Thyroid gland (tissue), 4 donors: ENCODE measurements around the gene TGM5. TPM values are rescaled to one million over a fixed set of nuclear protein-coding genes. Genes with fewer than 3 reads are reported as not detected.
"Not testable (repeated sequence)": the region's sequence is repeated elsewhere in the genome, so short reads cannot be mapped to it uniquely, and the experiment has no call there.

ENCODE experiments used
- DNase-seq, 2 donors: peaks; one replicate each; pipeline ENCODE4 v3.0.0-alpha.2; 2019
- H3K27ac ChIP-seq, 3 donors: fragments of 200-600 bp; sonication (generic); 1 replicate in 2 of 3; 2 replicates in 1 of 3; pipeline ENCODE4 v1.5.1; 2016 to 2019; ENCODE audit warnings: mild to moderate bottlenecking in 1 of 3, moderate library complexity in 1 of 3
- H3K27me3 ChIP-seq: fragments of 200-600 bp; sonication (generic); one replicate; pipeline ENCODE4 v1.5.1; 2019
- H3K36me3 ChIP-seq, 2 donors: fragments of 200-600 bp; sonication (generic); one replicate each; pipeline ENCODE4 v1.5.1; 2016 to 2019
- H3K4me1 ChIP-seq, 2 donors: fragments of 200-600 bp; sonication (generic); one replicate each; pipeline ENCODE4 v1.5.1; 2017 to 2019
- H3K4me3 ChIP-seq, 3 donors: fragments of 200-600 bp; sonication (generic); replicated peaks in 1 of 3; 1 replicate in 2 of 3; 2 replicates in 1 of 3; pipeline ENCODE4 v1.5.1; 2016; ENCODE audit warnings: mild to moderate bottlenecking in 1 of 3
- H3K9me3 ChIP-seq: fragments of 200-600 bp; sonication (generic); one replicate; pipeline ENCODE4 v1.5.1; 2017
- POLR2A ChIP-seq, 2 donors: fragments of 450-650 bp; IDR thresholded peaks; one replicate each; pipeline ENCODE4 v1.6.1; 2017; ENCODE audit warnings: antibody characterized with exemption in 2 of 2, mild to moderate bottlenecking in 2 of 2, moderate library complexity in 1 of 2
- WGBS, 2 donors: methylation state at CpG; one replicate each; pipeline ENCODE4 v1.1.5; 2017; 5-methylcytosine and 5-hydroxymethylcytosine counted together
- intact Hi-C: fragments of 100-400 bp; cut with DNase I; formaldehyde crosslinking; loops from one replicate; pipeline ENCODE4 v1.15.1; 2023
- total RNA-seq, 4 donors: library from RNA; depleted of rRNA; stranded (reverse); fragments of >200 nt; gene quantifications; one replicate each; pipeline ENCODE4 v1.2.3, GENCODE V29; 2016
- TF ChIP-seq, protein P1 (sequence below), 6 experiments: fragments of 200-600 bp in 3 of 6; fragments of 450-650 bp in 3 of 6; sonication (generic) in 3 of 6; IDR thresholded peaks; one replicate each; pipeline ENCODE4 v1.5.1; 2016 to 2019; ENCODE audit warnings: antibody characterized with exemption in 6 of 6, mild to moderate bottlenecking in 2 of 6, inconsistent platforms in 1 of 6, moderate library complexity in 1 of 6

TGM5 gene
- total RNA-seq, 4 donors from 2014 or later, result not detected

DNA sequence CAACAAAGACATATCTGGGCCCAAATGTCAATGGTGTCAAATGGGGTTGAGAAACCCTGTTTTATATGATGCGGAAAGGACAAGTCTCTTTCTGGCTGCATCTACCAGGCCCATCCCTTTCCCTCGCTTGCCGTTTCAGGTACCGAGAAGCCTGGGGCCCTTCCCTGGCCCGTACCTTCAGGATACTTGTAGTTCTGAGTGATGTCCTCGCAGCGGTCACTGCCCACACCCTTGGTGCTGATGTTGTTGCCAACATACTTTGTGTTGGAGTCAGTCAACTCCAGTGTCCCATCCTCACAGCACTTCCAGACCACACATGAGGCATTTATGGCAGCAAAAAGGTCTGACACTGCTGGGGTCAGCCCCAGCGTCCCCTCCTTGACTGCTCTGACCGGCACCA is 59.7 kb downstream of the TGM5 start:
- WGBS, 2 donors, result 93% methylated on average over 9 of the region's 9 CpGs
- TF ChIP-seq, protein P1, sequence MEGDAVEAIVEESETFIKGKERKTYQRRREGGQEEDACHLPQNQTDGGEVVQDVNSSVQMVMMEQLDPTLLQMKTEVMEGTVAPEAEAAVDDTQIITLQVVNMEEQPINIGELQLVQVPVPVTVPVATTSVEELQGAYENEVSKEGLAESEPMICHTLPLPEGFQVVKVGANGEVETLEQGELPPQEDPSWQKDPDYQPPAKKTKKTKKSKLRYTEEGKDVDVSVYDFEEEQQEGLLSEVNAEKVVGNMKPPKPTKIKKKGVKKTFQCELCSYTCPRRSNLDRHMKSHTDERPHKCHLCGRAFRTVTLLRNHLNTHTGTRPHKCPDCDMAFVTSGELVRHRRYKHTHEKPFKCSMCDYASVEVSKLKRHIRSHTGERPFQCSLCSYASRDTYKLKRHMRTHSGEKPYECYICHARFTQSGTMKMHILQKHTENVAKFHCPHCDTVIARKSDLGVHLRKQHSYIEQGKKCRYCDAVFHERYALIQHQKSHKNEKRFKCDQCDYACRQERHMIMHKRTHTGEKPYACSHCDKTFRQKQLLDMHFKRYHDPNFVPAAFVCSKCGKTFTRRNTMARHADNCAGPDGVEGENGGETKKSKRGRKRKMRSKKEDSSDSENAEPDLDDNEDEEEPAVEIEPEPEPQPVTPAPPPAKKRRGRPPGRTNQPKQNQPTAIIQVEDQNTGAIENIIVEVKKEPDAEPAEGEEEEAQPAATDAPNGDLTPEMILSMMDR (IDR thresholded peaks at IDR 0.05), result no peak
- TF ChIP-seq POLR2A (IDR thresholded peaks at IDR 0.05), result no peak
- H3K4me1 ChIP-seq, result peaks cover 0 to 8% of the 10 kb centered on the region in 2 donors
- H3K9me3 ChIP-seq, result no peaks in the 10 kb centered on the region
- no peak overlapping the region for H3K27ac ChIP-seq
- intact Hi-C loops, result no loop called here
- no peak for DNase-seq
- no peaks in the 10 kb centered on the region for H3K36me3 ChIP-seq
- H3K4me3 ChIP-seq, result no peak overlapping the region
- no peaks in the 10 kb centered on the region for H3K27me3 ChIP-seq

DNA sequence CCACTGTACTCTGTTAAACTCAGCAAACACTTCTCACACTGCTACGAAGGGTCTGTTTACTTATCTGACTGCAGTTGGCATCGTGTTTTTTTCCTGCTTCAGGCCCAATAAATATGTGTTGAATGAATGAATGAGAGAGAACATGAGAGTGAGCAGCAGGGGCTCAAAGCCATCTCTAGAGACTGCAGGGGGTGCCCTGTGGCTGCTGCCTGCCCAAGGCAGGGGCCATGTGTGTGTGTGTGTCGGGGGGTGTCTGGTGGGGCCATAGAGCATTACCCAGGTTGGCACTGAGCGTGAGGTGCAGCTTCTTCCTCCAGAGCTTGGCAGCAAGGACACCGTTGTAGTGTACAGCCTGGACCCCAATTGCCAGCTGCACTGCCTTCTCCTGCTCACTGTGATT is 60.7 kb downstream of the TGM5 start:
- Histone ChIP-seq H3K36me3 (no peaks in the 10 kb centered on the region), H3K27ac (no peak overlapping the region), H3K9me3 (no peaks in the 10 kb centered on the region), H3K27me3 (no peaks in the 10 kb centered on the region), H3K4me3 (no peak overlapping the region), H3K4me1 (peaks cover 0 to 8% of the 10 kb centered on the region in 2 donors)
- no peak for DNase-seq
- WGBS, 2 donors, result 80 to 84% methylated on average over 5 of the region's 5 CpGs
- intact Hi-C loops, result no loop called here
- TF ChIP-seq, protein P1 (IDR thresholded peaks at IDR 0.05), result no peak
- TF ChIP-seq POLR2A (IDR thresholded peaks at IDR 0.05), result no peak

DNA sequence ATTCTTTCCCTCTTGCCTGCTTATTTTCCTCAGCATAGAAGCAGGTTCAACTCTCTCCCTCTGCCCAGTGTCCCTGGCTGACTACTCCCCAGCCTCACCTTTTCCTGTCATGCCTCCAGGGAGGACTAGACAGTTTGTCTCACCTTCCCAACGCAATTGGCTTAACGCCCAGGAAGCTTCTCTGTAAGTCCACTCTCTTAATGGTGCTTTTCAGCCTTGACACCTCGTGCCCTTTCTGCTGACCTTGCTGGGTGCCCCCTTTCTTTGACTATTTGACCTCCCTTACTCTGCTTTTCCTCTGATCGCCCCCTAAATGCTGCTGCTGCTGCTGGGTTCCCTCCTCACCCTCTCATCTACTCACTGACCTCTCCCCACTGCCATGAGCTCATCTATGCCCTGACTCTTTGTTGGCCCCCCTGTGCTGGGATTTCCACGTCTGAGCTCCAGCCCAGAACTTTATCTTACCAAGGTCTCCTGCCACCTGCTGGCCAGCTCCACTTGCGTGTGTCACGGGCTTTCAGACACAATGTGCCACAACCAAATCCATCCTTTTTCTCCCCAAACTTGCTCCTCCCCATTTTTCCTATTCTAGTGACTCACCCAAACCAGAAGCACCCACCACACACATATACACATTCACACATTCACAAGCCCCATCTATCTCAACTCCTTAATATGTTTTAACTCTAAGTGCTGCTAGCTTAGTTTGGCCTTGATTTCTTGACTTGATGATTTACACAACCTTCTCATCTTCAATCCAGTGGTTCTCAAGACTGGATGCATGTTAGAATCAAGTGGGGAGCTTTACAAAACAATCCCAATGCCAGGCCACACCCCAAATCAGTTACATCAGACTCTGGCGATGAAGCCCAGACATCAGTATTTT is 62.5 kb downstream of the TGM5 start:
- 33 to 37% methylated on average over 8 of the region's 8 CpGs for WGBS, 2 donors
- Histone ChIP-seq H3K9me3 (no peaks in the 10 kb centered on the region), H3K27me3 (no peaks in the 10 kb centered on the region), H3K4me1 (peaks cover 0 to 8% of the 10 kb centered on the region in 2 donors), H3K36me3 (no peaks in the 10 kb centered on the region), H3K27ac (no peak overlapping the region), H3K4me3 (no peak overlapping the region)
- DNase-seq, result peak; percentile 68 to 78
- no peak for TF ChIP-seq POLR2A (IDR thresholded peaks at IDR 0.05)
- TF ChIP-seq, protein P1 (IDR thresholded peaks at IDR 0.05), result peak in 5 of 6 experiments; percentile 25 to 67 (median 55)
- intact Hi-C loops, result no loop called here

DNA sequence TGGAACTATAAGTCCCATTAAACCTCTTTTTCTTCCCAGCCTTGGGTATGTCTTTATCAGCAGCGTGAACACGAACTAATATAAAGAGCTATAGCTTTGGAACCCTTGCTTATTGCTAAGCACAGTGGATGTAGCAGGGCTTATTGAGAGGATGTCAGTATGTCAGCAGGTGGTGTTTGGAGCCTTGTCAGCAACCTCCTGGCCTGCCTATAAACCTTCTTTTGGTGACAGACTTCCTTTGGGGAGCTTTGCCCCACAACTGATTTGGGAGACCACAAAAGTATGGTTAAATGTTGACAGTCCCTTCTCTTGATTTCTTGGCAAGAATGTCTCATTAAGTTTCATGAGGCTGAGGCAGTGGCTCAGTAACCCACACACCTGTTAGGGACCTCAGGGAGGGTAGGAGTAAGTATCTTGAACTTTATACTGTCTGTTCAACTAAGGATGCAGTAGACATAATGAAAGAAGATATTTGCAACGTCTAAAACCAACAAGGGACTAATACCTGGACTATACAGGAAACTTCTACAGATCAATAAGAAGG is 66.7 kb downstream of the TGM5 start:
- Histone ChIP-seq H3K4me3 (no peak overlapping the region), H3K4me1 (peaks cover 0 to 3% of the 10 kb centered on the region in 2 donors), H3K27me3 (no peaks in the 10 kb centered on the region), H3K36me3 (peaks cover 9 to 21% of the 10 kb centered on the region in 2 donors), H3K9me3 (no peaks in the 10 kb centered on the region), H3K27ac (no peak overlapping the region)
- no peak for TF ChIP-seq POLR2A (IDR thresholded peaks at IDR 0.05)
- TF ChIP-seq, protein P1 (IDR thresholded peaks at IDR 0.05), result no peak
- WGBS, 2 donors, result 87 to 89% methylated on average over 3 of the region's 3 CpGs
- DNase-seq, result no peak
- intact Hi-C loops, result no loop called here

DNA sequence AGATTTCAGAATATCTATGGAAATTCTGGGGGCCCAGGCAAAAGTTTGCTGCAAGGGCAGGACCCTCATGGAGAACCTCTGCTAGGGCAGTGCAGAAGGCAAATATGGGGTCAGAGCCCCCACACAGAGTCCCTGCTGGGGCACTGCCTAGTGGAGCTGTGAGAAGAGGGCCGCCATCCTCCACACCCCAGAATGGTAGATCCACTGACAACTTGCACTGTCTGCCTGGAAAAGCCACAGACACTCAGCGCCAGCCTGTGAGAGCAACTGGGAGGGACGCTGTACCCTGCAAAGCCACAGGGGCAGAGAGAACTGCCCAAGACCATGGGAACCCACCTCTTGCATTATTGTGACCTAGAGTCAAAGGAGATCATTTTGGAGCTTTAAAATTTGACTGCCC is 67.7 kb downstream of the TGM5 start:
- H3K4me1 ChIP-seq, result peaks cover 0 to under 1% of the 10 kb centered on the region in 2 donors
- no peak for DNase-seq
- intact Hi-C loops, result no loop called here
- peaks cover 15 to 29% of the 10 kb centered on the region in 2 donors for H3K36me3 ChIP-seq
- no peaks in the 10 kb centered on the region for H3K27me3 ChIP-seq
- WGBS, 2 donors, result 90 to 100% methylated on average over 2 to 3 of the region's 3 CpGs
- TF ChIP-seq POLR2A (IDR thresholded peaks at IDR 0.05), result no peak
- TF ChIP-seq, protein P1 (IDR thresholded peaks at IDR 0.05), result no peak
- H3K27ac ChIP-seq, result no peak overlapping the region
- H3K9me3 ChIP-seq, result no peaks in the 10 kb centered on the region
- no peak overlapping the region for H3K4me3 ChIP-seq

DNA sequence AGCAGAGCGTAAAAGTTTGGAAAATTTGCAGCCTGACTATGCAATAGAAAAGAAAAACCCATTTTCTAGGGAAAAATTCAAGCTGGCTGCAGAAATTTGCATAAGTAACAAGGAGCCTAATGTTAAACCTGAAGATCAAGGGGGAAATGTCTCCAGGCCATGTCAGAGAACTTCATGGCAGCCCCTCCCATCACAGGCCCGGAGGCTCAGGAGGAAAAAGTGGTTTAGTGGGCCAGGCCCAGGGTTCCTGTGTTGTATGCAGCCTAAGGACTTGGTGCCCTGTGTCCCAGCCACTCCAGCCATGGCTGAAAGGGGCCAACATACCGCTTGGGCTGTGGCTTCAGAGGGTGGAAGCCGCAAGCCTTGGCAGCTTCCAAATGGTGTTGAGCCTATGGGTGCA is 68.2 kb downstream of the TGM5 start:
- H3K4me3 ChIP-seq, H3K4me1 ChIP-seq, H3K27me3 ChIP-seq, intact Hi-C loops, DNase-seq, H3K27ac ChIP-seq, H3K9me3 ChIP-seq: not testable (repeated sequence)
- WGBS, 2 donors, result 96 to 98% methylated on average over 4 of the region's 4 CpGs
- H3K36me3 ChIP-seq, result peaks cover 18 to 32% of the 10 kb centered on the region in 2 donors

DNA sequence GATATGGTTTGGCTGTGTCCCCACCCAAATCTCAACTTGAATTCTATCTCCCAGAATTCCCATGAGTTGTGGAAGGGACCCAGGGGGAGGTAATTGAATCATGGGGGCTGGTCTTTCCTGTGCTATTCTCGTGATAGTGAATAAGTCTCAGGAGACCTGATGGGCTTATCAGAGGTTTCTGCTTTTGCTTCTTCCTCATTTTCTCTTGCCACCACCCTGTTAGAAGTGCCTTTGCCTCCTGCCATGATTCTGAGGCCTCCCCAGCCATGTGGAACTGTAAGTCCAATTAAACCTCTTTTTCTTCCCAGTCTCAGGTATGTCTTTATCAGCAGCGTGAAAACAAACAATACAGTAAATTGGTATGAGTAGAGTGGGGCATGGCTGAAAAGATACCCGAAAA is 69.0 kb downstream of the TGM5 start:
- WGBS, 2 donors, result 92 to 95% methylated on average over 3 of the region's 3 CpGs
- H3K4me1 ChIP-seq, H3K27ac ChIP-seq, H3K9me3 ChIP-seq, intact Hi-C loops, H3K4me3 ChIP-seq, H3K27me3 ChIP-seq, DNase-seq: not testable (repeated sequence)
- H3K36me3 ChIP-seq, result peaks cover 26 to 40% of the 10 kb centered on the region in 2 donors
